T-helper 2 cell treated with Interferon-gamma antibody and Interleukin-4, amounts not matched to agents 5 μg/mL and 100 μg/mL, for 36 hours (primary cell): Measurements from ENCODE around the gene CLEC16A.

Experiments
- DNase-seq: peaks from one replicate; pipeline ENCODE4 v3.0.0; 2021; ENCODE audit warnings: low spot score
- H3K27ac Mint-ChIP-seq: one replicate; pipeline ENCODE4 v1.8.0; 2021; ENCODE audit warnings: mild to moderate bottlenecking, mixed read lengths
- H3K27me3 Mint-ChIP-seq: one replicate; pipeline ENCODE4 v1.8.0; 2021; ENCODE audit warnings: low read depth, mixed read lengths
- H3K36me3 Mint-ChIP-seq: one replicate; pipeline ENCODE4 v1.8.0; 2021; ENCODE audit warnings: low read depth, mixed read lengths
- H3K4me1 Mint-ChIP-seq: one replicate; pipeline ENCODE4 v1.8.0; 2021; ENCODE audit warnings: low read depth, mixed read lengths
- H3K4me3 Mint-ChIP-seq: one replicate; pipeline ENCODE4 v1.8.0; 2022; ENCODE audit warnings: mild to moderate bottlenecking, moderate library complexity, mixed read lengths
- H3K9me3 Mint-ChIP-seq: one replicate; pipeline ENCODE4 v1.8.0; 2021; ENCODE audit warnings: mixed read lengths

CLEC16A gene

GRCh38 chr16:11053916-11054460 is 109.6 kb downstream of the CLEC16A start:
- DNase-seq = no peak
- no peaks in the 10 kb centered on the region for H3K27me3 Mint-ChIP-seq
- peak overlapping the region; percentile 76 for H3K27ac Mint-ChIP-seq
- H3K36me3 Mint-ChIP-seq = peaks cover 46% of the 10 kb centered on the region
- no peaks in the 10 kb centered on the region for H3K9me3 Mint-ChIP-seq
- H3K4me1 Mint-ChIP-seq = peaks cover 81% of the 10 kb centered on the region
- no peak overlapping the region for H3K4me3 Mint-ChIP-seq

GRCh38 chr16:11056090-11056992 is 112.0 kb downstream of the CLEC16A start:
- H3K4me1 Mint-ChIP-seq = peaks cover 78% of the 10 kb centered on the region
- H3K27me3 Mint-ChIP-seq = no peaks in the 10 kb centered on the region
- peak overlapping the region; percentile 83 for H3K27ac Mint-ChIP-seq
- H3K36me3 Mint-ChIP-seq = peaks cover 56% of the 10 kb centered on the region
- no peaks in the 10 kb centered on the region for H3K9me3 Mint-ChIP-seq
- peak overlapping the region; percentile 51 for H3K4me3 Mint-ChIP-seq
- no peak for DNase-seq

GRCh38 chr16:11056993-11057649 is 112.8 kb downstream of the CLEC16A start:
- Mint-ChIP-seq H3K36me3 (peaks cover 53% of the 10 kb centered on the region), H3K4me3 (peak overlapping the region; percentile 51), H3K27ac (peak overlapping the region; percentile 83), H3K4me1 (peaks cover 73% of the 10 kb centered on the region), H3K27me3 (no peaks in the 10 kb centered on the region), H3K9me3 (no peaks in the 10 kb centered on the region)
- DNase-seq = no peak

- H3K27ac Mint-ChIP-seq = no peak overlapping the region
- no peaks in the 10 kb centered on the region for H3K9me3 Mint-ChIP-seq
- peaks cover 71% of the 10 kb centered on the region for H3K4me1 Mint-ChIP-seq
- DNase-seq = no peak
- H3K4me3 Mint-ChIP-seq = no peak overlapping the region
- H3K36me3 Mint-ChIP-seq = peaks cover 50% of the 10 kb centered on the region
- no peaks in the 10 kb centered on the region for H3K27me3 Mint-ChIP-seq
Measured at GRCh38 chr16:11057711-11058345, 113.5 kb downstream of the CLEC16A start.

- H3K27ac Mint-ChIP-seq = peak overlapping the region; percentile 71
- no peaks in the 10 kb centered on the region for H3K27me3 Mint-ChIP-seq
- H3K36me3 Mint-ChIP-seq = peaks cover 52% of the 10 kb centered on the region
Measured at GRCh38 chr16:11058832-11059231, 114.5 kb downstream of the CLEC16A start.

GRCh38 chr16:11059588-11059987 is 115.2 kb downstream of the CLEC16A start:
- Mint-ChIP-seq H3K4me3 (no peak overlapping the region), H3K27ac (peak overlapping the region; percentile 71), H3K9me3 (no peaks in the 10 kb centered on the region), H3K27me3 (no peaks in the 10 kb centered on the region), H3K36me3 (peaks cover 54% of the 10 kb centered on the region), H3K4me1 (peaks cover 73% of the 10 kb centered on the region)
- no peak for DNase-seq

More at GRCh38 chr16:11058832-11059231, 114.5 kb downstream of the CLEC16A start:
- DNase-seq = no peak
- Mint-ChIP-seq H3K4me1 (peaks cover 75% of the 10 kb centered on the region), H3K4me3 (no peak overlapping the region), H3K9me3 (no peaks in the 10 kb centered on the region)

- DNase-seq = no peak
- peaks cover 72% of the 10 kb centered on the region for H3K4me1 Mint-ChIP-seq
- H3K9me3 Mint-ChIP-seq = no peaks in the 10 kb centered on the region
- H3K4me3 Mint-ChIP-seq = peak overlapping the region; percentile 38
- peaks cover 53% of the 10 kb centered on the region for H3K36me3 Mint-ChIP-seq
- peak overlapping the region; percentile 75 for H3K27ac Mint-ChIP-seq
- H3K27me3 Mint-ChIP-seq = no peaks in the 10 kb centered on the region
Measured at GRCh38 chr16:11060364-11060763, 116.0 kb downstream of the CLEC16A start.

GRCh38 chr16:11060842-11061241 is 116.5 kb downstream of the CLEC16A start:
- no peaks in the 10 kb centered on the region for H3K27me3 Mint-ChIP-seq
- peak overlapping the region; percentile 57 for H3K4me3 Mint-ChIP-seq
- peaks cover 54% of the 10 kb centered on the region for H3K36me3 Mint-ChIP-seq
- H3K9me3 Mint-ChIP-seq = no peaks in the 10 kb centered on the region
- no peak for DNase-seq
- peaks cover 73% of the 10 kb centered on the region for H3K4me1 Mint-ChIP-seq
- H3K27ac Mint-ChIP-seq = peak overlapping the region; percentile 75

- H3K36me3 Mint-ChIP-seq = peaks cover 48% of the 10 kb centered on the region
- H3K4me1 Mint-ChIP-seq = peaks cover 72% of the 10 kb centered on the region
- H3K27ac Mint-ChIP-seq = peak overlapping the region; percentile 59
- H3K9me3 Mint-ChIP-seq = no peaks in the 10 kb centered on the region
- H3K27me3 Mint-ChIP-seq = no peaks in the 10 kb centered on the region
- no peak for DNase-seq
- peak overlapping the region; percentile 27 for H3K4me3 Mint-ChIP-seq
Measured at GRCh38 chr16:11061629-11062270, 117.4 kb downstream of the CLEC16A start.

GRCh38 chr16:11063448-11064201 is 119.3 kb downstream of the CLEC16A start:
- no peak for DNase-seq
- H3K4me1 Mint-ChIP-seq = peaks cover 68% of the 10 kb centered on the region
- H3K27ac Mint-ChIP-seq = peak overlapping the region; percentile 46
- H3K27me3 Mint-ChIP-seq = no peaks in the 10 kb centered on the region
- H3K9me3 Mint-ChIP-seq = no peaks in the 10 kb centered on the region
- H3K36me3 Mint-ChIP-seq = peaks cover 42% of the 10 kb centered on the region
- no peak overlapping the region for H3K4me3 Mint-ChIP-seq

GRCh38 chr16:11064202-11064540 is 119.8 kb downstream of the CLEC16A start:
- Mint-ChIP-seq H3K9me3 (no peaks in the 10 kb centered on the region), H3K4me3 (no peak overlapping the region), H3K4me1 (peaks cover 62% of the 10 kb centered on the region), H3K27me3 (no peaks in the 10 kb centered on the region), H3K36me3 (peaks cover 36% of the 10 kb centered on the region), H3K27ac (peak overlapping the region; percentile 41)
- DNase-seq = no peak

GRCh38 chr16:11064851-11065250 is 120.5 kb downstream of the CLEC16A start:
- Mint-ChIP-seq H3K27ac (no peak overlapping the region), H3K36me3 (peaks cover 31% of the 10 kb centered on the region), H3K27me3 (no peaks in the 10 kb centered on the region), H3K4me3 (no peak overlapping the region), H3K9me3 (no peaks in the 10 kb centered on the region), H3K4me1 (peaks cover 55% of the 10 kb centered on the region)
- DNase-seq = no peak
